GM18867 (cell line): ENCODE results near the gene OR7G1.
"Not testable (repeated sequence)": the region's sequence is repeated elsewhere in the genome, so short reads cannot be mapped to it uniquely, and the experiment has no call there.

Experiments used
- ATAC-seq: cut with Tn5 transposase; IDR thresholded peaks from one replicate; pipeline ENCODE4 v1.9.1; 2021; ENCODE audit warnings: mild to moderate bottlenecking, moderate library complexity; ENCODE audit not compliant: unreplicated experiment

Gene OR7G1

DNA sequence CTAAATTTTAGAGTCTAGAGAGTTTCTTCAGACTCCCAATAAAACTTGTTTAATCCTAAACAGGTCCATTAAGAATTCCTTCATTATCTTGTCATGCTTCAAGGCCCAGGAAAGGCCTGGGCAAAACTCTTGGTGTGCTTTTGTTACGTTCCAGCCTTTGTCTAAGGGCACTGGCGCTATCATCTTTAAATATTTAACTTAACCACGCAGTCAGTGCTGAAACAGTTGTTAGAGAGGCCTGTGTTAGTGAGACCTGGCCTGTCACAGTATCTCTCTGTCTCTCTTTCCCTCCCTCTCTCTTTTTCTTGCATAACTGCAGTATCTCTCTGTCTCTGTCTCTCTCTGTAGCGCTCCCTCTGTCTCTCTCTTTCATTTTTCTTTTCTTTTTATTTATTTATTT, 36.9 kb downstream of the OR7G1 start:
- ATAC-seq, result no peak

DNA sequence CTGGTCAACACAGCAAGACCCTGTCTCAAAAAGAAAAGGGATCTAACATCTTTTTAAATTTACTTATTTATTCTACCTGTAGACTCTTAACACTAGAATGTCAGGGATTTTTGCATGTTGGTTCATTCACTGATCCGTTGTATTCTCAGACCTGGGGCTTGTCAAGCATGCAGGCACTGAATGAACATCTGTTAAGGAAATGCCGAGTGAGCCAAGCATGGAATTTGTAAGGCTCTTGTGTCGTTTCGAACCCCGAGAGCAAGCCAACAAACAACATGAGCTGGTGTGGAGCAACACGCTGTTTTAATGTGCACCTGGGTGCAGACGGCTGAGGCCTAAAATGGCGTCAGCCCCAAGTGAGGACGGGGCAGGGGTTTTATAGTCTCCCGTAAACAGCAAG, 38.7 kb downstream of the OR7G1 start:
- ATAC-seq, result no peak

DNA sequence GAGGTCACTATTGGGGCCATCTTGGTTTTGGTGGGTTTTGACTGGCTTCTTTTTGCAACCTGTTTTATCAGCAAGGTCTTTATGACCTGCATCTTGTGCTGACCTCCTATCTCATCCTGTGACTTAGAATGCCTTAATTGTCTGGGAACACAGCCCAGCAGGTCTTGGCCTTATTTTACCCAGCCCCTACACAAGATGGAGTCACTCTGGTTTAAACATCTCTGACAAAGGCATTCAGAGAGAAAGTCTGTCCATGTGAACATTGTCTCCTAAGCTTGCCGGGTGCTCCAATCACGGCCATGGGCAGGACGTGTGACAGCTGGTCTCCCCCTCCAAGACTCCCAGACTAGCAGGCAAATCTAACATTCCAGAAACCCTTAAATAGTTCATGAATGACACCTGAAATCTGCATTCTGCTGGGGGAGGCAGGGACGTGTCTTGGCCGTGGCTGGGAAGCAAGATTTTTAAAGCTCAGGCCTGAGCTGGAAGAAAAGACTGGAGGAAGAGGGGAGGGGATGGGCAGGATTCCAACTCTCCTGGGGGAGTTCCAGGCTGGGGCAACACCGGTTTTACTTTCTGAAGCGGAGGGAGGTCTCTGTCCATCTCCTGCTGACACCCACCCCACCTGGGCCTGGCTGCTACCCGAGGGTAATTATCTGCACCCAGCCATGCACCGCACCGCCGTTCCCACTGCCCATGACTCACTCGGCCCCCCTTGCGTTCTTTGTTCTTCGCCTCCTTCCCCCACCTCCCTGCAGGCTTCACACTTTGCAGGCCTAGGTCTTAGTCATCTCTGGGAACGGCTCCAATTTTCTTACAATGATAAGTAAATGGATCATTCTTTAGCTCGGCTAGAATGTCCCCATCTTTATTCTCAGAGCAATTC, 40.3 kb downstream of the OR7G1 start:
- ATAC-seq, result no peak

DNA sequence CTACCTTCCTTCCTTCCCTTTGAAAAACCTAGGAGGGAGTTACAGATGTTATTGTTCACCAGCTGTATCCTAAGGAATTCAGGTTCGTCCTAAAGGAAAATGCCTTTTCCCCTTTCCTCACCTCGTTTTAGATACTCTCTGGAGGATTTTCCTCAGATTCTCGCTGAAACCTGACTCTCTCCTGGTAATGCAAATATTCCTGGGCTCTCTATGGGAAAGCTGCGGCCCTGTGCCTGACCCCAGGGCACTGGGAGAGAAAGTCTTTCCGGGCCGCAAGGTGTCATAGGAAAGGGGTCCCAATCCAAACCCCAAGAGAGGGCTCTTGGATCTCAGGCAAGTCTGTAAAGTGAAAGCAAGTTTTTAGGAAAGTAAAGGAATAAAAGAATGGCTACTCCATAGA, 41.8 kb downstream of the OR7G1 start:
- no peak for ATAC-seq

DNA sequence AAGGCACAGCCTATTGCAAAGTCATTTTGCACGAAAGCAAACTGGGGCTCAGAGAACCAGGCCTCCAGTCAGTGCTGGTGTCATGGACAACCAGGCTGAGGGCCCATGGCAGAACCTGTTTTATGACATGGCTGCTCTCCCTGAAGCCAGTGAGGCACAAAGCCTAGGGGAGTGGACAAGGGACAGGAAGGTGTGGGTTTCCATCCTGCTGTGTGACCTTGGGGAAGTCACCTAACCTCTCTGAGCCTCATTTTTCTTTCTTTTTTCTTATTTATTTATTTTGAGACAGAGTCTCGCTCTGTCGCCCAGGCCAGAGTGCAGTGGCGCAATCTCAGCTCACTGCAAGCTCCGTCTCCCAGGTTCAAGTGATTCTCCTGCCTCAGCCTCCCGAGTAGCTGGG, 43.8 kb downstream of the OR7G1 start:
- ATAC-seq, result not testable (repeated sequence)

DNA sequence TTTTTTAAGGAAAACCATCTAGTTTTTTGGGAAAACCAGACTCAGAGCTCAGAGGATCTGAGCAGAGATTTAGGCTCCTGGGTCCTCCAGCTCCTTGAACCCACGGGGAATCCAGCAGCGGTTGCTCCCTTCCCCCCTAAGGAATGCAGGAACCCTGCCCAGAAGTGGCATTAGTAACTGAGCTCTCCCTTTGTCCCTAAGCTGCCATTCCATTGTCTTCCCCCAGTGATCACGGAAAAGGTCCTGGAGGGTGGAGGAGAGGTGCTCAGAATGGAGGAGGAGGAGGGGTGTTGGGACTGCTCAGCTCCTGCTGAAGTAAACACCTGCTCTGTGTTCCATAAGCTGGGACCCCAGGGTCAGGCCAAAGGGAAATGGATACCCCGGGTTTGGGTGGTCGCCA, 45.5 kb downstream of the OR7G1 start:
- no peak for ATAC-seq

DNA sequence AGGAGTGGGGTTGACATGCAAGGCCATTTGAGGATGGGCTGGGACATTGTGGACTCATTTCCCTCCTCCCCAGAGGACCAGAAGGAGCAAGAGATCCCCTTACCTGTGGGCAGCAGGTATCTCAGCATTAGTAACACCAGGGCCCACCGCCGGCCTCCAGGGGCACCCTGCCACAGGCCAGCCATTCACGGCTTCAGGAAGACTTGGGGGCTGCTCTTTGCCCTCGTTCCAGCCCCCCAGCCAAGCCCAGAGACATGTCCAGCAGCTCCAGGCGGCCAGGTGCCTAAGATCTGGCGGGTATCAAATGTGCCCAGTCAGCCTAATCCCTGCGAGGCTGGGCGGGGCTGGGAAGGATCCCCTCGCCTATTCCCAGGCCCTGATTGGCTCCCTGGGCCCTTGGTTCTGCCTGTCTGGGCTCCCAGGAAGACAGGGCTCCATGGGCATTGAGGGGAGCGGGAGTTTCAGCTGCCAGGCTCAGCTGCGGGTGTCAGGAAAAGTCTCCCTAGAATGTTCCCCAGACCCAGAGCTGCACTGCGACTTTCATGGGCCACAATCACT, 50.0 kb downstream of the OR7G1 start:
- ATAC-seq, result no peak
